GM12891 (cell line): ENCODE measurements around the gene RPA3.

Source experiments
- DNase-seq: peaks from one replicate; pipeline ENCODE4 v3.0.0; 2011; ENCODE audit warnings: low spot score; ENCODE audit not compliant: insufficient read length
- FAIRE-seq: peaks from 2 replicates; lab custom pipeline; 2011; peaks lifted over from hg19 to GRCh38; lab: Jason Lieb, UNC
- PAX5 ChIP-seq: IDR thresholded peaks from 2 replicates; pipeline ENCODE4 v1.6.1; 2011; ENCODE audit warnings: low read length, moderate library complexity, mild to moderate bottlenecking; ENCODE audit not compliant: insufficient read depth, severe bottlenecking
- POLR2A ChIP-seq: IDR thresholded peaks from 2 replicates; pipeline ENCODE4 v1.6.1; 2011; ENCODE audit warnings: low read depth, low read length, control low read depth
- POLR2AphosphoS5 ChIP-seq: IDR thresholded peaks from 2 replicates; pipeline ENCODE4 v1.6.1; 2011; ENCODE audit warnings: low read depth, low read length, control low read depth
- POU2F2 ChIP-seq: IDR thresholded peaks from 2 replicates; pipeline ENCODE4 v1.6.1; 2011; ENCODE audit warnings: low read depth, mild to moderate bottlenecking, control low read depth, low read length, moderate library complexity
- SPI1 ChIP-seq: IDR thresholded peaks from 2 replicates; pipeline ENCODE4 v1.6.1; 2011; ENCODE audit warnings: low read depth, low read length, control low read depth
- TAF1 ChIP-seq: IDR thresholded peaks from 2 replicates; pipeline ENCODE4 v1.6.1; 2011; ENCODE audit warnings: low read depth, low read length, control low read depth

Gene RPA3

DNA sequence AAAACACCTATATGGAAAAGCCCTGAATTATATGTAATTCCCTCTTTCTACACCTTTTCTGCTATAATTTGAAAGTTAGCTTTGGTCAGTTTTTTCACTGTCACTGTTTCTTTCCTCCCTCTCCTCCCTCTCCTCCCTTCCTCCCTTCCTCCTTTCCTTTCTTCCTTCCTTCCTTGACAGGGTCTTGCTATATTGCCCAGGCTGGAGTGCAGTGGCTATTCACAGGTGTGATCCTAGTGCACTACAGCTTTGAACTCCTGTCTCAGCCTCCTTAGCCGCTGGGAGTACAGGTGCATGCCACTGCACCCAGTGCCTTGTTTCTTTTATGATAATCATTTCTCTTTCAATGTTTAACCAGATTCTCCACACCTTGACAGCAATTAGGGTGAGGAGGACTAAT is 100.0 kb downstream of the RPA3 start:
- DNase-seq (no peak), FAIRE-seq (no peak)
- TF ChIP-seq SPI1 (no peak), POLR2AphosphoS5 (no peak)

DNA sequence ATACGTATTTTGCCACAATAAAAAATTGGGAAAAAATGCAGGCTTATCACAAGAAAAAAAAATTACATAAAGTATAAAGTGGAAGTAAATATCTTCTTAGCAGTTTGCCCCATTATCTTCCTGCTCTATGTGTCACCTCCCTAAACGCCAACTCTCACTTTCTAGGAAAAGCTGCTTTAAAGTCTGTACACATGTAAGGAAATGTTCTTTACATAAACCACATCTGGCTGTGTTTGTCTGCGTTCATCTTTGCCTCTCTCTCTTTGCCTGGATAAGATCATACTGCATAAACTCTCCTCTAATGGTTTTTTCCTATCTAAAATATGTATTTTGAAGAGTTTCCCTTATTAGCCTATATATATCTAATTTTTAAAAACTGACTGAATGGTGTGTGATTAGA is 100.9 kb downstream of the RPA3 start:
- no peak for FAIRE-seq
- DNase-seq, result no peak
- TF ChIP-seq SPI1 (no peak), POU2F2 (no peak), TAF1 (no peak)

DNA sequence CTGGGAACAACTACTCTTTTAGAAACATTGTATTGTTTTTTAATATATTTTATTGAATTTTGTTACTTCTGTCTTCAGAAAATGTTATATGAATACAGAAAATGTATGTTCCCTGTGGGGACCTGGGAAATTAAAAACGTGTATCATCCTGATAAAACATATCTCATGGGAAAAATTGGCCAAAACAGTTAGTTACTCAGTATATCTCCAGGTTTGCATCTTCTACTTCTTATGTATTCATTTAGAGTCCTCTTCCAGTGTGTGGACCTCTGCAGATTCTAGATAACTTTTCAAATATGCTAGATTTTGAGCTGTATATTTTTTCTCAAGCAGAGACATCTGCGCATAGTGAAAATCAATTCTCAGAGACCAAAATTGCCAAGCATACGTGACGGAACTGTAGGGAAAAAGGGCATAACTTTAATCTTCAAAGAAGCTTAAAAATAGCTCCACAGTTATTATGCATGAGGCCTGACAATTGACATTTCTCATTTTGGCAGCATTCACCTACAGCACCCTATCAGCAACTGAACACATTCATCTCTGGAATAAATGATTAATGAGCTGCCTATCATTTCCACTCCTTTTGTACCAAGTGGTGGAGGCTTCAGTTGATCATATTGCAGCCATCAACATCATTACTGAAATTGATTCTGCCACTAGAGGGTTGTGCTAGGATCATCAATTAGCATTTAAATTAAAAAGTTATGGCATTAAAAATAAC is 104.2 kb downstream of the RPA3 start:
- TF ChIP-seq POLR2AphosphoS5, result no peak
- TF ChIP-seq TAF1, result no peak
- TF ChIP-seq POU2F2, result no peak
- TF ChIP-seq POLR2A, result no peak
- TF ChIP-seq PAX5, result no peak
- TF ChIP-seq SPI1, result no peak
- no peak for FAIRE-seq
- no peak for DNase-seq

DNA sequence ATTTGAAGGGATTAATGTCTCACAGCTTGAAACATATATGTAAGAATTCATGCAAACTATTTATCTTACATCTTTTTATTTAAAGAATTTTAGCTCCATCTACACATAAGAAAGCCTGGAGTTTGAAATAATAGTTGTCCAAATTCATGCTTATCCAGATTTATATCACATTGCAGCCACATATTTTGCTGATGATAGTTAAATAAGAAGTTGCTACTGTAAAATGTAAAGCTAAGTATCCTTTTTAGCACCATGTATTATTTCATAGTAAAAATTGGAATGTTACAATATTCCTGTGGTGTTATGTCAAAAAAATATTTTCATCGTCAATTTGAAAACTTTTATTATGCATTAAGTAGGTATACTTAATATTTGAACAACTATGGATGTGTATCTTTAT is 105.2 kb downstream of the RPA3 start:
- DNase-seq, result no peak
- FAIRE-seq, result no peak
- TF ChIP-seq SPI1 (no peak), POLR2AphosphoS5 (no peak), PAX5 (no peak), TAF1 (no peak), POU2F2 (no peak), POLR2A (no peak)

DNA sequence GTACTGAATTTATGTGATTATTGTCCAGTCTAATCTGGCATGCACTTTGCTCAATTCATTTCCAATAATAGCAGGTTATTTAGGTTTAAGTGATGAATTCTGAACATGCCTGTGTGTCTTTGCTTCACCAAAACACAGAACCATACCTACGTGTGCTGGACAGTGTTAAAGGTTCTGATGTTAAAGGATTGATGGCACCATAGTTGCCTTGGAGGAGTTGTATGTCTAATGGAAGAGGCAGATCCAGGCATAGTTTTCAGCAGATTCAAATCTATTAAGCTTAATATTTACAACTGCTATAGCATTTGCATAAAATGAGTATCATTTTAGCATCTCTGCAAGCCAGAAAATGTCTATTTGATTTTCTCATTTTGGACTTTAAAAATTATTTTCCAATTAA is 105.9 kb downstream of the RPA3 start:
- TF ChIP-seq POLR2A, result no peak
- TF ChIP-seq POU2F2, result no peak
- TF ChIP-seq SPI1, result no peak
- TF ChIP-seq POLR2AphosphoS5, result no peak
- FAIRE-seq, result no peak

DNA sequence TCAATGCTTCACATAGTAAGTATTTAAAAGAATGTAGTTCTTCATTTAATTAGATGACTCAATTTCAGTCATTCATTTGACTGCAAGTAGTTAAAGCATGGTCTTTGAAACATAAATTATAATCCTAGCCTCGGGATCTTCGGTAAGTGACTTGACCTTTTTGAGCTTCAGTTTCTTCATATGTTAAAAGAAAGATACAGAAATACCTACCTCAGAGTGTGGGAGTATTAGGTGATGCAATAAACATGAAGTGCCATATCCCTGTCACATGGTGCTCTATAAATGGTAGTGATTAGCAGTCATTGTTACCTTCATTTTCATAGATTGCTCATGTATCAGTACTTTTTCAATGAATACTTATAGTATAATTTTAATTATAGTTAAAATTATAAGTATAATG is 109.1 kb downstream of the RPA3 start:
- TF ChIP-seq POLR2AphosphoS5 (no peak), SPI1 (no peak), POU2F2 (no peak), TAF1 (no peak)
- FAIRE-seq (no peak), DNase-seq (no peak)

More for the DNA sequence above, 105.9 kb downstream of the RPA3 start:
- no peak for DNase-seq

DNA sequence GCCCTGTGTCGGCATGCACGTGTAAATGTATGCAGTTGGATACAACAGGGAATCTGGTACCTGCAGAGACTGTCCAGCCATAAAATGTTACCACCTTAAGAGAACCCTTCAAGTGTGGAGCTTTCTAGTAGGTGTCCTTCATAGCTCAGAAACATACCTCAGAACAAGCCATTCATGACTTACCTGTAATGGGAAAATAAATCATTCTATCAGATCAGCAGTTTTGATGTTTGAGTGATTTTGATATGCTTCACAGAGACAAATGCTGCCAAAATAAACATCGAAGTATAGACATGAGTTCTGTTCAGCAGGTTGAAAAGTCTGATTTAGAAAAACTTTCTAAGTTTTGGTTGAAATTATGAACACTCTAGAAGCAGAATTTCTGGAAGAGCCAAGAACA is 111.4 kb downstream of the RPA3 start:
- DNase-seq (no peak), FAIRE-seq (no peak)
- no peak for TF ChIP-seq SPI1
- TF ChIP-seq POU2F2, result no peak
- TF ChIP-seq TAF1, result no peak
- TF ChIP-seq PAX5, result no peak
- TF ChIP-seq POLR2A, result no peak
- TF ChIP-seq POLR2AphosphoS5, result no peak

DNA sequence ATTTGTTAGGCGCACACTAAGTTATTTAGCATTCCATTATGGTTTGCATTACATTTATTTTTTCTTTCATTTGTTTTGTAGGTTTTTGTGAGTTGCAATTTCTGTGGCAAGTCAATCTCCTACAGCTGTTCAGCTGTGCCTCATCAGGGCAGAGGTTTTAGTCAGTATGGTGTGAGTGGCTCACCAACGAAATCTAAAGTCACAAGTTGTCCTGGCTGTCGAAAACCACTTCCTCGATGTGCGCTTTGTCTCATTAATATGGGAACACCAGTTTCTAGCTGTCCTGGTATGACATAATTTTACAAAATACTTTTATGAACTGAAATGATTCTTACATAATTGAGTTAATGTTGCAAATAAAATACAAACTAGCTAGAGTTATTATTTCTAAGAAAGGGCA is 122.2 kb downstream of the RPA3 start:
- FAIRE-seq, result no peak
- no peak for TF ChIP-seq POLR2A
- no peak for TF ChIP-seq SPI1
- TF ChIP-seq PAX5, result no peak

DNA sequence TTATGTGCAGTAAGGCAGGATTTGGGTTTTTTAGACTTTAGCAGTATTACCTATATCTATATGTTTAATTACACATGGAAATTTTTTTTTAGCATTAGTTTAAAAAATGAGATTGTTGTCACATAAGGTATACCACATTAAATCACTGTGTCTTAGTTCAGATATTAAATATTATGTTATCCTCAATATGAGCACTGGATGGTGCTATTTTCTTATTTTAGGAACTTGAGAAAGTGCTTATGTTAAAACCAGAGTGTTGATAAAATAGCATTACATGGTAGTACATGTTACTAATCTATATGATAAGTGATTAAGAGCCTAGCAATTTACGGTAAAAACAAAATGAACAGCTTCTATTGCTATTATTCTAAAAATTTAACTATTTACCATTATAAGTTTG is 123.0 kb downstream of the RPA3 start:
- no peak for FAIRE-seq
- no peak for TF ChIP-seq SPI1
- no peak for TF ChIP-seq POU2F2
- TF ChIP-seq TAF1, result no peak
- TF ChIP-seq PAX5, result no peak
- no peak for TF ChIP-seq POLR2AphosphoS5
- no peak for TF ChIP-seq POLR2A
- no peak for DNase-seq

More for the DNA sequence above, 122.2 kb downstream of the RPA3 start:
- no peak for DNase-seq
